B cell (primary cell): Measurements from ENCODE around the gene SORT1. TPM values are rescaled to one million over a fixed set of nuclear protein-coding genes. Genes with fewer than 3 reads are reported as not detected.

Source experiments
- ATAC-seq: fragments of 200-7000 bp; cut with Tn5 transposase; one replicate; pipeline ENCODE4 v1.10.0; 2021; ENCODE audit warnings: low read depth, mild to moderate bottlenecking, moderate number of reproducible peaks, moderate library complexity
- CTCF ChIA-PET: fragments of 350-600 bp; sonication (Branson Sonifier 250); formaldehyde crosslinking; loops from one replicate; lab custom pipeline; 2021; ENCODE audit warnings: antibody characterized with exemption, inconsistent platforms; lab: Charles Lee
- POLR2A ChIA-PET: fragments of 350-600 bp; sonication (Branson Sonifier 250); formaldehyde crosslinking; loops from one replicate; lab custom pipeline; 2021; ENCODE audit warnings: antibody characterized with exemption; lab: Charles Lee
- DNase-seq: peaks from one replicate; pipeline ENCODE4 v3.0.0; 2013
- H2AFZ ChIP-seq: 2 replicates; pipeline ENCODE4 v1.6.1; 2012; ENCODE audit warnings: mild to moderate bottlenecking, low read depth, low read length; ENCODE audit not compliant: insufficient read depth, poor library complexity, severe bottlenecking
- H3K27ac ChIP-seq, 2 donors: 1 replicate in 1 of 2; 2 replicates in 1 of 2; pipeline ENCODE4 v1.5.1; 2012 to 2013; ENCODE audit warnings: low read length in 2 of 2, mild to moderate bottlenecking in 2 of 2, moderate library complexity in 1 of 2
- H3K27me3 ChIP-seq, 4 experiments: fragments of 200-600 bp in 1 of 4; sonication (generic) in 1 of 4; replicated peaks in 1 of 4; 1 replicate in 2 of 4; 2 replicates in 2 of 4; pipeline versions ENCODE4 v1.6.1 to v1.7.0; 2013 to 2016; ENCODE audit warnings: low read length in 3 of 4, mild to moderate bottlenecking in 2 of 4, mixed read lengths in 1 of 4, moderate library complexity in 1 of 4; ENCODE audit not compliant: insufficient read depth in 4 of 4, control insufficient read depth in 3 of 4; ENCODE audit errors: control extremely low read depth in 1 of 4
- H3K36me3 ChIP-seq, 2 experiments: replicated peaks in 1 of 2; 1 replicate in 1 of 2; 2 replicates in 1 of 2; pipeline versions ENCODE4 v1.6.1 to v1.7.1; 2013; ENCODE audit warnings: low read length in 1 of 2; ENCODE audit not compliant: insufficient read depth in 2 of 2, control insufficient read depth in 1 of 2; ENCODE audit errors: control extremely low read depth in 1 of 2, extremely low read depth in 1 of 2
- H3K4me1 ChIP-seq, 2 donors: fragments of 200-600 bp in 1 of 2; sonication (generic) in 1 of 2; 1 replicate in 1 of 2; 2 replicates in 1 of 2; pipeline versions ENCODE4 v1.5.1 to v1.6.1; 2013 to 2017; ENCODE audit warnings: low read length in 2 of 2; ENCODE audit not compliant: control insufficient read depth in 2 of 2, insufficient read depth in 2 of 2
- H3K4me2 ChIP-seq: replicated peaks from 2 replicates; pipeline ENCODE3; 2012; ENCODE audit warnings: mild to moderate bottlenecking, low read depth, low read length; ENCODE audit not compliant: poor library complexity, severe bottlenecking
- H3K4me3 ChIP-seq, 5 experiments: fragments of 200-600 bp in 1 of 5; sonication (generic) in 1 of 5; 1 replicate in 3 of 5; 2 replicates in 2 of 5; pipeline versions ENCODE4 v1.5.1 to v1.7.0; 2011 to 2016; ENCODE audit warnings: low read length in 4 of 5, mild to moderate bottlenecking in 4 of 5, low read depth in 2 of 5, control low read depth in 1 of 5, moderate library complexity in 1 of 5; ENCODE audit not compliant: insufficient read depth in 1 of 5; ENCODE audit errors: control extremely low read depth in 1 of 5, extremely low read depth in 1 of 5
- H3K79me2 ChIP-seq: fragments of 200-600 bp; sonication (generic); one replicate; pipeline ENCODE4 v1.6.0; 2016; ENCODE audit warnings: low read length; ENCODE audit not compliant: control insufficient read depth, insufficient read depth
- H3K9ac ChIP-seq: fragments of 200-600 bp; sonication (generic); 2 replicates; pipeline ENCODE4 v1.6.1; 2017; ENCODE audit warnings: mild to moderate bottlenecking, low read length, moderate library complexity
- H3K9me3 ChIP-seq, 3 donors: one replicate each; pipeline versions ENCODE4 v1.6.1 to v1.7.1; 2013; ENCODE audit warnings: low read length in 2 of 3; ENCODE audit not compliant: control insufficient read depth in 2 of 3, insufficient read depth in 1 of 3; ENCODE audit errors: control extremely low read depth in 1 of 3
- H4K20me1 ChIP-seq: 2 replicates; pipeline ENCODE4 v1.6.0; 2012; ENCODE audit warnings: mild to moderate bottlenecking, low read length; ENCODE audit not compliant: insufficient read depth, control insufficient read depth, poor library complexity, severe bottlenecking
- H3K27ac Mint-ChIP-seq: one replicate; pipeline ENCODE4 v1.8.0; 2021; ENCODE audit warnings: mixed read lengths
- H3K27me3 Mint-ChIP-seq: one replicate; pipeline ENCODE4 v1.8.0; 2021; ENCODE audit warnings: mixed read lengths
- H3K4me1 Mint-ChIP-seq: one replicate; pipeline ENCODE4 v1.8.0; 2021; ENCODE audit warnings: mixed read lengths
- H3K4me3 Mint-ChIP-seq: one replicate; pipeline ENCODE4 v1.8.0; 2021; ENCODE audit warnings: mixed read lengths
- H3K9me3 Mint-ChIP-seq: one replicate; pipeline ENCODE4 v1.8.0; 2022; ENCODE audit warnings: mixed read lengths; ENCODE audit not compliant: insufficient read depth
- EZH2 ChIP-seq: IDR thresholded peaks from 2 replicates; pipeline ENCODE4 v1.6.1; 2012; ENCODE audit warnings: borderline replicate concordance, low read depth, mild to moderate bottlenecking, moderate library complexity, low read length; ENCODE audit not compliant: insufficient read depth, poor library complexity, severe bottlenecking
- WGBS: methylation state at CpG from one replicate; pipeline ENCODE4 v1.1.5; 2013; ENCODE audit warnings: missing lambda C conversion rate; ENCODE audit not compliant: insufficient coverage; 5-methylcytosine and 5-hydroxymethylcytosine counted together
- intact Hi-C: fragments of 100-400 bp; cut with micrococcal nuclease; formaldehyde crosslinking; loops from one replicate; pipeline ENCODE4 v1.10.0; 2022
- polyA plus RNA-seq: library from polyadenylated mRNA; depleted of rRNA; stranded (reverse); fragments of >200 nt; gene quantifications from 2 replicates; pipeline ENCODE4 v1.2.3, GENCODE V29; 2012
- total RNA-seq, 2 donors: library from RNA; stranded (reverse); fragments of 120-200 nt in 1 of 2; gene quantifications; 1 replicate in 1 of 2; 2 replicates in 1 of 2; pipeline versions ENCODE4 v1.2.3 to v1.2.4, GENCODE V29; 2013 to 2022
- TF ChIP-seq, protein P1 (sequence below): fragments of 200-600 bp; IDR thresholded peaks from one replicate; pipeline ENCODE4 v1.8.0; 2022; ENCODE audit warnings: antibody characterized with exemption, mild to moderate bottlenecking

Gene SORT1
- total and polyA plus RNA-seq, 2 donors (not counting 1 experiment from before 2014, with no cell fraction given), result 0.13 to 0.25 TPM

DNA sequence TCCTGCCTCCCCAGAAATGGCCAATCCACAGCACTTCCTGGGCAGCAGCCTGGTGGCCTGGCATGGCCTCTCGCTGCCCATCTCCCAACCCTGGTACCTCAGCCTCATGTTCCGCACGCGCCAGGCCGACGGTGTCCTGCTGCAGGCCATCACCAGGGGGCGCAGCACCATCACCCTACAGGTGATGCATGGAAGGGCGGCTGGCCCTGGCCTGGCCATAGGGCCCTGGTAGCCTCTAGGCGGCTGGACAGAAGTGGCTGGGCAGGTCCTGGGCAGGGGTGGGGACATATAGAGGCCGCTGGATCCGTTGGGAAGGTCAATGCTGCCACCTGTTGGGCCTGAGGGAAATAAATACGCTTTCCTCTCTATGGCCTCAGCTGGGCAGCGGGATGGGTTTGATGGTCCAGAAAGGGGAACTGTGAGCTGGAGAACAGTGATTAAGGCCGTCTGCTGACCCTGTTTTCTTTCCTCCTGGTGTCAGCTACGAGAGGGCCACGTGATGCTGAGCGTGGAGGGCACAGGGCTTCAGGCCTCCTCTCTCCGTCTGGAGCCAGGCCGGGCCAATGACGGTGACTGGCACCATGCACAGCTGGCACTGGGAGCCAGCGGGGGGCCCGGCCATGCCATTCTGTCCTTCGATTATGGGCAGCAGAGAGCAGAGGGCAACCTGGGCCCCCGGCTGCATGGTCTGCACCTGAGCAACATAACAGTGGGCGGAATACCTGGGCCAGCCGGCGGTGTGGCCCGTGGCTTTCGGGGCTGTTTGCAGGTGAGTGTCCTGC is 133.9 kb downstream of the SORT1 start:
- Histone ChIP-seq H2AFZ (no peak overlapping the region), H3K4me1 (peaks cover 0 to 3% of the 10 kb centered on the region in 2 donors), H3K36me3 (no peaks in the 10 kb centered on the region), H3K4me2 (peak overlapping the region; percentile 1), H3K9ac (no peak overlapping the region), H3K27ac (no peak overlapping the region), H3K79me2 (no peaks in the 10 kb centered on the region), H4K20me1 (no peaks in the 10 kb centered on the region), H3K4me3 (no peak overlapping the region), H3K9me3 (no peaks in the 10 kb centered on the region), H3K27me3 (peaks cover 0 to 4% (median 0%) of the 10 kb centered on the region in 4 experiments)
- Mint-ChIP-seq H3K4me3 (no peak overlapping the region), H3K4me1 (peaks cover 4% of the 10 kb centered on the region), H3K27ac (no peak overlapping the region), H3K9me3 (no peaks in the 10 kb centered on the region), H3K27me3 (peaks cover 4% of the 10 kb centered on the region)
- POLR2A ChIA-PET, result no interaction called here
- peak; percentile 80 for DNase-seq
- WGBS, result 49% methylated on average over 29 of the region's 29 CpGs
- CTCF ChIA-PET, result interaction anchor here (1.1 to 8.1 kb wide), 8 partner anchors 10 to 269 kb away, joined by 3 to 73 read pairs (median 8); partner anchors contain the start of gene PSRC1
- no peak for TF ChIP-seq EZH2
- TF ChIP-seq, protein P1, sequence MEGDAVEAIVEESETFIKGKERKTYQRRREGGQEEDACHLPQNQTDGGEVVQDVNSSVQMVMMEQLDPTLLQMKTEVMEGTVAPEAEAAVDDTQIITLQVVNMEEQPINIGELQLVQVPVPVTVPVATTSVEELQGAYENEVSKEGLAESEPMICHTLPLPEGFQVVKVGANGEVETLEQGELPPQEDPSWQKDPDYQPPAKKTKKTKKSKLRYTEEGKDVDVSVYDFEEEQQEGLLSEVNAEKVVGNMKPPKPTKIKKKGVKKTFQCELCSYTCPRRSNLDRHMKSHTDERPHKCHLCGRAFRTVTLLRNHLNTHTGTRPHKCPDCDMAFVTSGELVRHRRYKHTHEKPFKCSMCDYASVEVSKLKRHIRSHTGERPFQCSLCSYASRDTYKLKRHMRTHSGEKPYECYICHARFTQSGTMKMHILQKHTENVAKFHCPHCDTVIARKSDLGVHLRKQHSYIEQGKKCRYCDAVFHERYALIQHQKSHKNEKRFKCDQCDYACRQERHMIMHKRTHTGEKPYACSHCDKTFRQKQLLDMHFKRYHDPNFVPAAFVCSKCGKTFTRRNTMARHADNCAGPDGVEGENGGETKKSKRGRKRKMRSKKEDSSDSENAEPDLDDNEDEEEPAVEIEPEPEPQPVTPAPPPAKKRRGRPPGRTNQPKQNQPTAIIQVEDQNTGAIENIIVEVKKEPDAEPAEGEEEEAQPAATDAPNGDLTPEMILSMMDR, result peak; percentile 93
- peak; percentile 92 for ATAC-seq
- intact Hi-C loops, result loop anchor here (1.0 kb wide), 1 partner anchor 136 kb away; no protein-coding TSS in a partner anchor

DNA sequence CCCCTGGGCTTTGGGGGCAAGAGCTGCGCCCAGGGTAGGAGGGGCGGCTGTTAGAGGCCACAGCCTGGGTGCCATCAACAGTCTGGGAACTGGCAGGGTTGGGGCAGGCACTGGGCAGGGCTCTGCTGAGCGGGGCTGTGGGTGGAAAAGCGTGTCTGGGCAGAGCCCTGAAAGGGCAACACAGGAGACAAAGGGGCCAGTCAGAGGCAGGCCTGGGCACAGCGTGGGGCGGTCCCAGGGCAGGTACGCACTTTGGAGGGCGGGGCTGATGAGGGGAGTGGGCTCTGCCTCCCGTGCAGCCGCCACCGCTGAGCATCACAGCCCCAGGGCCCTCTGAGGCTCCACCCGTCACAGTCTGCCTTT is 134.5 kb downstream of the SORT1 start:
- intact Hi-C loops, result loop anchor here (1.0 kb wide), 1 partner anchor 136 kb away; no protein-coding TSS in a partner anchor
- Histone ChIP-seq H3K79me2 (no peaks in the 10 kb centered on the region), H3K4me3 (no peak overlapping the region), H2AFZ (no peak overlapping the region), H4K20me1 (no peaks in the 10 kb centered on the region), H3K9me3 (no peaks in the 10 kb centered on the region), H3K27me3 (peaks cover 0 to 4% (median 0%) of the 10 kb centered on the region in 4 experiments), H3K27ac (no peak overlapping the region), H3K36me3 (no peaks in the 10 kb centered on the region), H3K9ac (no peak overlapping the region), H3K4me2 (peak overlapping the region; percentile 1), H3K4me1 (peaks cover 0 to 3% of the 10 kb centered on the region in 2 donors)
- ATAC-seq (no peak), DNase-seq (no peak)
- Mint-ChIP-seq H3K27me3 (peaks cover 4% of the 10 kb centered on the region), H3K4me1 (peaks cover 4% of the 10 kb centered on the region), H3K9me3 (no peaks in the 10 kb centered on the region), H3K4me3 (no peak overlapping the region), H3K27ac (no peak overlapping the region)
- TF ChIP-seq, protein P1, result no peak
- TF ChIP-seq EZH2, result no peak
- POLR2A ChIA-PET, result no interaction called here
- 72% methylated on average over 12 of the region's 12 CpGs for WGBS
- CTCF ChIA-PET, result interaction anchor here (1.0 to 8.1 kb wide), 6 partner anchors 14 to 269 kb away, joined by 3 to 73 read pairs (median 9); no protein-coding TSS in a partner anchor
